B cell (primary cell): ENCODE measurements around the gene IQCC. TPM values are rescaled to one million over a fixed set of nuclear protein-coding genes. Genes with fewer than 3 reads are reported as not detected.
A peak's percentile ranks its signal among the peaks of the same experiment; 100 is the strongest.

Experiments
- ATAC-seq: fragments of 200-7000 bp; cut with Tn5 transposase; one replicate; pipeline ENCODE4 v1.10.0; 2021; ENCODE audit warnings: low read depth, mild to moderate bottlenecking, moderate number of reproducible peaks, moderate library complexity
- CTCF ChIA-PET: fragments of 350-600 bp; sonication (Branson Sonifier 250); formaldehyde crosslinking; loops from one replicate; lab custom pipeline; 2021; ENCODE audit warnings: antibody characterized with exemption, inconsistent platforms; lab: Charles Lee
- POLR2A ChIA-PET: fragments of 350-600 bp; sonication (Branson Sonifier 250); formaldehyde crosslinking; loops from one replicate; lab custom pipeline; 2021; ENCODE audit warnings: antibody characterized with exemption; lab: Charles Lee
- DNase-seq: peaks from one replicate; pipeline ENCODE4 v3.0.0; 2013
- H2AFZ ChIP-seq: 2 replicates; pipeline ENCODE4 v1.6.1; 2012; ENCODE audit warnings: mild to moderate bottlenecking, low read depth, low read length; ENCODE audit not compliant: insufficient read depth, poor library complexity, severe bottlenecking
- H3K27ac ChIP-seq, 2 donors: 1 replicate in 1 of 2; 2 replicates in 1 of 2; pipeline ENCODE4 v1.5.1; 2012 to 2013; ENCODE audit warnings: low read length in 2 of 2, mild to moderate bottlenecking in 2 of 2, moderate library complexity in 1 of 2
- H3K27me3 ChIP-seq, 4 experiments: fragments of 200-600 bp in 1 of 4; sonication (generic) in 1 of 4; replicated peaks in 1 of 4; 1 replicate in 2 of 4; 2 replicates in 2 of 4; pipeline versions ENCODE4 v1.6.1 to v1.7.0; 2013 to 2016; ENCODE audit warnings: low read length in 3 of 4, mild to moderate bottlenecking in 2 of 4, mixed read lengths in 1 of 4, moderate library complexity in 1 of 4; ENCODE audit not compliant: insufficient read depth in 4 of 4, control insufficient read depth in 3 of 4; ENCODE audit errors: control extremely low read depth in 1 of 4
- H3K36me3 ChIP-seq, 2 experiments: replicated peaks in 1 of 2; 1 replicate in 1 of 2; 2 replicates in 1 of 2; pipeline versions ENCODE4 v1.6.1 to v1.7.1; 2013; ENCODE audit warnings: low read length in 1 of 2; ENCODE audit not compliant: insufficient read depth in 2 of 2, control insufficient read depth in 1 of 2; ENCODE audit errors: control extremely low read depth in 1 of 2, extremely low read depth in 1 of 2
- H3K4me1 ChIP-seq, 2 donors: fragments of 200-600 bp in 1 of 2; sonication (generic) in 1 of 2; 1 replicate in 1 of 2; 2 replicates in 1 of 2; pipeline versions ENCODE4 v1.5.1 to v1.6.1; 2013 to 2017; ENCODE audit warnings: low read length in 2 of 2; ENCODE audit not compliant: control insufficient read depth in 2 of 2, insufficient read depth in 2 of 2
- H3K4me2 ChIP-seq: replicated peaks from 2 replicates; pipeline ENCODE3; 2012; ENCODE audit warnings: mild to moderate bottlenecking, low read depth, low read length; ENCODE audit not compliant: poor library complexity, severe bottlenecking
- H3K4me3 ChIP-seq, 5 experiments: fragments of 200-600 bp in 1 of 5; sonication (generic) in 1 of 5; 1 replicate in 3 of 5; 2 replicates in 2 of 5; pipeline versions ENCODE4 v1.5.1 to v1.7.0; 2011 to 2016; ENCODE audit warnings: low read length in 4 of 5, mild to moderate bottlenecking in 4 of 5, low read depth in 2 of 5, control low read depth in 1 of 5, moderate library complexity in 1 of 5; ENCODE audit not compliant: insufficient read depth in 1 of 5; ENCODE audit errors: control extremely low read depth in 1 of 5, extremely low read depth in 1 of 5
- H3K79me2 ChIP-seq: fragments of 200-600 bp; sonication (generic); one replicate; pipeline ENCODE4 v1.6.0; 2016; ENCODE audit warnings: low read length; ENCODE audit not compliant: control insufficient read depth, insufficient read depth
- H3K9ac ChIP-seq: fragments of 200-600 bp; sonication (generic); 2 replicates; pipeline ENCODE4 v1.6.1; 2017; ENCODE audit warnings: mild to moderate bottlenecking, low read length, moderate library complexity
- H3K9me3 ChIP-seq, 3 donors: one replicate each; pipeline versions ENCODE4 v1.6.1 to v1.7.1; 2013; ENCODE audit warnings: low read length in 2 of 3; ENCODE audit not compliant: control insufficient read depth in 2 of 3, insufficient read depth in 1 of 3; ENCODE audit errors: control extremely low read depth in 1 of 3
- H4K20me1 ChIP-seq: 2 replicates; pipeline ENCODE4 v1.6.0; 2012; ENCODE audit warnings: mild to moderate bottlenecking, low read length; ENCODE audit not compliant: insufficient read depth, control insufficient read depth, poor library complexity, severe bottlenecking
- H3K27ac Mint-ChIP-seq: one replicate; pipeline ENCODE4 v1.8.0; 2021; ENCODE audit warnings: mixed read lengths
- H3K27me3 Mint-ChIP-seq: one replicate; pipeline ENCODE4 v1.8.0; 2021; ENCODE audit warnings: mixed read lengths
- H3K4me1 Mint-ChIP-seq: one replicate; pipeline ENCODE4 v1.8.0; 2021; ENCODE audit warnings: mixed read lengths
- H3K4me3 Mint-ChIP-seq: one replicate; pipeline ENCODE4 v1.8.0; 2021; ENCODE audit warnings: mixed read lengths
- H3K9me3 Mint-ChIP-seq: one replicate; pipeline ENCODE4 v1.8.0; 2022; ENCODE audit warnings: mixed read lengths; ENCODE audit not compliant: insufficient read depth
- CTCF ChIP-seq: fragments of 200-600 bp; IDR thresholded peaks from one replicate; pipeline ENCODE4 v1.8.0; 2022; ENCODE audit warnings: antibody characterized with exemption, mild to moderate bottlenecking
- EZH2 ChIP-seq: IDR thresholded peaks from 2 replicates; pipeline ENCODE4 v1.6.1; 2012; ENCODE audit warnings: borderline replicate concordance, low read depth, mild to moderate bottlenecking, moderate library complexity, low read length; ENCODE audit not compliant: insufficient read depth, poor library complexity, severe bottlenecking
- WGBS: methylation state at CpG from one replicate; pipeline ENCODE4 v1.1.5; 2013; ENCODE audit warnings: missing lambda C conversion rate; ENCODE audit not compliant: insufficient coverage; 5-methylcytosine and 5-hydroxymethylcytosine counted together
- intact Hi-C: fragments of 100-400 bp; cut with micrococcal nuclease; formaldehyde crosslinking; loops from one replicate; pipeline ENCODE4 v1.10.0; 2022
- polyA plus RNA-seq: library from polyadenylated mRNA; depleted of rRNA; stranded (reverse); fragments of >200 nt; gene quantifications from 2 replicates; pipeline ENCODE4 v1.2.3, GENCODE V29; 2012
- total RNA-seq, 2 donors: library from RNA; stranded (reverse); fragments of 120-200 nt in 1 of 2; gene quantifications; 1 replicate in 1 of 2; 2 replicates in 1 of 2; pipeline versions ENCODE4 v1.2.3 to v1.2.4, GENCODE V29; 2013 to 2022

IQCC gene
- total and polyA plus RNA-seq, 2 donors (not counting 1 experiment from before 2014, with no cell fraction given): 2.0 to 2.1 TPM

- Histone ChIP-seq H3K4me1 (peaks cover 16 to 31% of the 10 kb centered on the region in 2 donors), H3K27me3 (no peaks in the 10 kb centered on the region), H4K20me1 (no peaks in the 10 kb centered on the region), H3K27ac (peak overlapping the region; percentile 4 to 61), H3K36me3 (no peaks in the 10 kb centered on the region), H3K4me3 (peak overlapping the region; percentile 50 to 77 (median 69)), H3K4me2 (peak overlapping the region; percentile 92), H2AFZ (peak overlapping the region; percentile 86), H3K9ac (peak overlapping the region; percentile 76), H3K9me3 (no peaks in the 10 kb centered on the region), H3K79me2 (no peaks in the 10 kb centered on the region)
- DNase-seq (peak; percentile 75), ATAC-seq (peak; percentile 79)
- ChIA-PET POLR2A (interaction anchor here (0.5 to 4.3 kb wide), 22 partner anchors 9 to 154 kb away, joined by 3 to 60 read pairs (median 6); partner anchors contain the start of genes BSDC1, CCDC28B, HDAC1 and LCK), CTCF (interaction anchor here (0.8 to 8.7 kb wide), 39 partner anchors 9 to 276 kb away, joined by 3 to 118 read pairs (median 5); partner anchors contain the start of genes BSDC1, DCDC2B, EIF3I and FAM167B)
- peak; percentile 30 for TF ChIP-seq CTCF
- TF ChIP-seq EZH2: no peak
- WGBS: 7% methylated on average over 61 of the region's 62 CpGs
- Mint-ChIP-seq H3K27ac (peak overlapping the region; percentile 93), H3K27me3 (no peaks in the 10 kb centered on the region), H3K4me3 (peak overlapping the region; percentile 95), H3K4me1 (peaks cover 20% of the 10 kb centered on the region), H3K9me3 (no peaks in the 10 kb centered on the region)
- intact Hi-C loops: loop anchor here (1.0 to 5.0 kb wide), 6 partner anchors 10 to 94 kb away; partner anchors contain the start of genes DCDC2B, EIF3I, IQCC and TMEM234
Observed at GRCh38 chr1:32240140-32240951, 34.9 kb downstream of the IQCC start.
